Measurements from ENCODE around the gene HCST.

DNA sequence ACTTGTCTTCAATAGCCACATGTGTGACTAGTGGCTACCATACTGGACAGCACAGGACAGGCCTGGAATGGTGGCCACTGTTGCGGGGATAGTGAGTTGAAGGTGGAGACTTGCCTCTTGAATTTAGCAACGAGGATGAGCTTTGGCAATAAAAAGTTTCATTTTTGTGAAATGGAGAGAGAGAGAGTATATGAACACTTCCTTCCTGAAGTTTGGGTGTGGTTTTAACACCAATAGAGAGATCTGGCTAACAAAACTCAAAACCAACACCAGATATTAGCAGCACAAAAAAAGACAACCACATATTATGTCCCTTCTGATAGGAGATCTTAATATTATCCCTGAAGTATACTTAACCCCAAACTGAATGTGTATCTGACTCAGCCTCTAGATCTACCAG, 27.5 kb downstream of the HCST start:
- TF ChIP-seq POLR2AphosphoS5 (IDR thresholded peaks at IDR 0.05; ENCODE audit: borderline replicate concordance, low read depth, low read length) (no peak), EZH2 (IDR thresholded peaks at IDR 0.05) (no peak), FOXP2 (optimal IDR thresholded peaks at IDR 0.05; ENCODE audit: control extremely low read depth, extremely low read length, insufficient read depth) (no peak)
